Hepatocyte (in vitro differentiated cells): Measurements from ENCODE around the gene SRSF10. TPM values are rescaled to one million over a fixed set of nuclear protein-coding genes. Genes with fewer than 3 reads are reported as not detected.

Experiments
- DNase-seq: peaks from one replicate; pipeline ENCODE4 v3.0.0-alpha.2; 2016; ENCODE audit warnings: low spot score
- H2AFZ ChIP-seq: fragments of 200-600 bp; sonication (generic); 2 replicates; pipeline ENCODE4 v1.6.0; 2016; ENCODE audit warnings: antibody characterized with exemption, mild to moderate bottlenecking
- H3K27ac ChIP-seq: fragments of 200-600 bp; sonication (generic); 2 replicates; pipeline ENCODE4 v1.5.1; 2016; ENCODE audit warnings: mild to moderate bottlenecking
- H3K27me3 ChIP-seq: fragments of 200-600 bp; sonication (generic); 2 replicates; pipeline ENCODE4 v1.6.1; 2016
- H3K36me3 ChIP-seq: fragments of 200-600 bp; sonication (generic); replicated peaks from 2 replicates; pipeline ENCODE4 v1.5.1; 2016; ENCODE audit warnings: low read depth; ENCODE audit not compliant: insufficient read depth
- H3K4me1 ChIP-seq: fragments of 200-600 bp; sonication (generic); 2 replicates; pipeline ENCODE4 v1.5.1; 2016; ENCODE audit warnings: mild to moderate bottlenecking, moderate library complexity; ENCODE audit not compliant: insufficient read depth
- H3K4me2 ChIP-seq: fragments of 200-600 bp; sonication (generic); 2 replicates; pipeline ENCODE4 v1.6.0; 2016
- H3K4me3 ChIP-seq: fragments of 200-600 bp; sonication (generic); 2 replicates; pipeline ENCODE4 v1.5.1; 2016; ENCODE audit warnings: mild to moderate bottlenecking
- H3K79me2 ChIP-seq: fragments of 200-600 bp; sonication (generic); 2 replicates; pipeline ENCODE4 v1.6.0; 2017; ENCODE audit warnings: mild to moderate bottlenecking
- H3K9me2 ChIP-seq: fragments of 200-600 bp; sonication (generic); replicated peaks from 2 replicates; pipeline ENCODE4 v1.6.0; 2017; ENCODE audit warnings: mild to moderate bottlenecking; ENCODE audit not compliant: insufficient read depth
- H3K9me3 ChIP-seq: fragments of 200-600 bp; sonication (generic); 2 replicates; pipeline ENCODE4 v1.5.1; 2016; ENCODE audit warnings: low read depth, mild to moderate bottlenecking
- H4K20me1 ChIP-seq: fragments of 200-600 bp; sonication (generic); 2 replicates; pipeline ENCODE4 v1.6.0; 2016; ENCODE audit warnings: mild to moderate bottlenecking; ENCODE audit not compliant: insufficient read depth, poor library complexity, severe bottlenecking
- CTCF ChIP-seq: fragments of 200-600 bp; sonication (generic); IDR thresholded peaks from 2 replicates; pipeline ENCODE4 v1.5.1; 2016; ENCODE audit warnings: antibody characterized with exemption, mild to moderate bottlenecking; ENCODE audit not compliant: poor library complexity
- EZH2 ChIP-seq: fragments of 200-600 bp; sonication (generic); IDR thresholded peaks from 2 replicates; pipeline ENCODE4 v1.6.1; 2016; ENCODE audit warnings: antibody characterized with exemption, mild to moderate bottlenecking, borderline replicate concordance
- EZH2phosphoT487 ChIP-seq: fragments of 200-600 bp; sonication (generic); IDR thresholded peaks from one replicate; pipeline ENCODE4 v1.6.1; 2018; ENCODE audit warnings: antibody characterized with exemption, mild to moderate bottlenecking, low read depth, moderate library complexity; ENCODE audit not compliant: unreplicated experiment, severe bottlenecking
- WGBS: methylation state at CpG from one replicate; pipeline ENCODE4 v1.1.6; 2016; ENCODE audit warnings: low lambda C conversion rate; ENCODE audit errors: missing lambda C conversion rate; 5-methylcytosine and 5-hydroxymethylcytosine counted together
- polyA plus RNA-seq: library from polyadenylated mRNA; unstranded; fragments of >200 nt; fragmentation: Nextera tagmentation; extraction: Ambion mirVana; gene quantifications from 2 replicates; pipeline ENCODE4 v1.2.1, GENCODE V29; 2016
- total RNA-seq: library from RNA; depleted of rRNA; stranded (reverse); fragments of >200 nt; gene quantifications from 2 replicates; pipeline ENCODE4 v1.2.3, GENCODE V29; 2014

The SRSF10 gene
- total and polyA plus RNA-seq, 2 experiments from 2014 or later = 113 to 125 TPM

- DNase-seq = no peak
- Histone ChIP-seq H3K79me2 (no peaks in the 10 kb centered on the region), H3K4me1 (no peaks in the 10 kb centered on the region), H3K27me3 (no peaks in the 10 kb centered on the region), H3K4me2 (no peak overlapping the region), H3K36me3 (no peaks in the 10 kb centered on the region), H4K20me1 (no peaks in the 10 kb centered on the region), H3K4me3 (no peak overlapping the region), H3K9me2 (no peaks in the 10 kb centered on the region), H3K9me3 (no peaks in the 10 kb centered on the region), H3K27ac (no peak overlapping the region), H2AFZ (no peak overlapping the region)
- TF ChIP-seq EZH2phosphoT487 (no peak), EZH2 (no peak), CTCF (no peak)
- 77% methylated on average over 8 of the region's 8 CpGs for WGBS
These were observed 56.3 kb downstream of the SRSF10 start for GRCh38 chr1:23923592-23924499.

- H4K20me1 ChIP-seq = no peaks in the 10 kb centered on the region
- 57% methylated on average over 8 of the region's 8 CpGs for WGBS
- H3K9me3 ChIP-seq = no peaks in the 10 kb centered on the region
- H3K9me2 ChIP-seq = no peaks in the 10 kb centered on the region
- no peak overlapping the region for H3K4me2 ChIP-seq
- no peaks in the 10 kb centered on the region for H3K36me3 ChIP-seq
- no peak overlapping the region for H2AFZ ChIP-seq
- TF ChIP-seq EZH2 = no peak
- TF ChIP-seq EZH2phosphoT487 = no peak
- TF ChIP-seq CTCF = no peak
- H3K27me3 ChIP-seq = no peaks in the 10 kb centered on the region
- DNase-seq = no peak
- no peak overlapping the region for H3K4me3 ChIP-seq
- no peak overlapping the region for H3K27ac ChIP-seq
- H3K79me2 ChIP-seq = no peaks in the 10 kb centered on the region
- H3K4me1 ChIP-seq = no peaks in the 10 kb centered on the region
These were observed 57.7 kb downstream of the SRSF10 start for GRCh38 chr1:23922321-23922943.

- H3K27ac ChIP-seq = no peak overlapping the region
These were observed 63.7 kb downstream of the SRSF10 start for GRCh38 chr1:23916209-23917131.

More at GRCh38 chr1:23916209-23917131, 63.7 kb downstream of the SRSF10 start:
- H4K20me1 ChIP-seq = no peaks in the 10 kb centered on the region
- no peaks in the 10 kb centered on the region for H3K9me2 ChIP-seq
- no peak overlapping the region for H3K4me3 ChIP-seq
- H3K36me3 ChIP-seq = no peaks in the 10 kb centered on the region
- no peaks in the 10 kb centered on the region for H3K27me3 ChIP-seq
- no peak overlapping the region for H2AFZ ChIP-seq
- no peak overlapping the region for H3K4me2 ChIP-seq
- H3K79me2 ChIP-seq = no peaks in the 10 kb centered on the region
- H3K4me1 ChIP-seq = no peaks in the 10 kb centered on the region
- no peaks in the 10 kb centered on the region for H3K9me3 ChIP-seq
- WGBS = 57% methylated on average over 12 of the region's 12 CpGs
- TF ChIP-seq CTCF (peak; percentile 79), EZH2phosphoT487 (no peak), EZH2 (no peak)
- peak; percentile 86 for DNase-seq
